HG03045 (cell line): ENCODE measurements around the gene MZF1.
A peak's percentile ranks its signal among the peaks of the same experiment; 100 is the strongest.

Experiments
- ATAC-seq: cut with Tn5 transposase; IDR thresholded peaks from one replicate; pipeline ENCODE4 v1.9.1; 2021; ENCODE audit warnings: mild to moderate bottlenecking, moderate library complexity; ENCODE audit not compliant: unreplicated experiment

Gene MZF1

DNA sequence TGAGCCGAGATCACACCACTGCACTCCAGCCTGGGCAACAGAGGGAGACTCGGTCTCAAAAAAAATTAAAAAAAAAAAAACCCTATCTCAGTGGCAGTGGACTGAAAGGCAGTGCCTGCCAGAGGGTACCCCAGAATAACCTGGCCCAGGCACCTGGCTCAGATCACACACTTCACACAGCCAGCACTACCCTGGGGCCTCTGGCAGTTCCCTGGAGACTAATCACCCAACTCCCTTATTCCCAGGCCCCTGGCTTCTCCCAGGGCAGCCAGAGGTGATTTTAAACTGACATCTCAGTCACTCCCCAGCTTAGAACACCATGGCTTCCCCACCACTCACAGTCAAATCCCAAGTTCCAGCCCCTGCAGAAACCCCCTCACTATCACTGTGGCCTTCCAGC lies 57.9 kb downstream of the MZF1 start:
- no peak for ATAC-seq

- no peak for ATAC-seq
Measured at GRCh38 chr19:58514564-58515022, 58.5 kb downstream of the MZF1 start.

GRCh38 chr19:58513694-58514563 lies 59.2 kb downstream of the MZF1 start:
- ATAC-seq = peak; percentile 64

DNA sequence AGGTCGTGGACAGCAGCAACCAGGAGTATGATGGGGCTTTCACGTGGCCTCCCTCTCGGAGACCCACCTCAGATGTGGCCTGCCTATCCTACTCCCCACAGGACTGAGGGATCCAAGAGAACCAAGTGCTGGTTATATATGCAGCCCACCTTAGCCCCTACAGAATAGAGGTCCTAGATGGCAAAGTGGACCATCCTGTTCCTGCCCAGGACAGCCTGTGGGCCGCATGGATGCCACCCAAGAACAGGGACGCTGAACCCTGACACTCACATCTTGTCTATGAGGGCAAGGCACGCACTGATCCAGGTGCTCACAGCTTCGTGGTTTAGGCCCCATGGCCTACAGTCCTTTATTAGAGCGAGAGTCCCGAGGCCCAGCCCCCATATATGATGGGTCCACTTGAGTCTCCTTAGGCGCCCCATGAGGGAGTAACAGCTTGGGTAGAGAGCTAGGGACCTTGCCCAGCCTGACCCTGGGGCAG lies 59.9 kb downstream of the MZF1 start:
- ATAC-seq = no peak
